Endodermal cell (in vitro differentiated cells): ENCODE results near the gene IQGAP2. TPM values are rescaled to one million over a fixed set of nuclear protein-coding genes. Genes with fewer than 3 reads are reported as not detected.

Experiments used
- DNase-seq: peaks from one replicate; pipeline ENCODE4 v3.0.0-alpha.2; 2017
- H3K27ac ChIP-seq: 2 replicates; pipeline ENCODE4 v1.5.1; 2013; ENCODE audit warnings: mild to moderate bottlenecking, low read depth, low read length, moderate library complexity
- H3K27me3 ChIP-seq: 2 replicates; pipeline ENCODE4 v1.6.1; 2013; ENCODE audit warnings: mild to moderate bottlenecking, low read length, moderate library complexity; ENCODE audit not compliant: insufficient read depth, control insufficient read depth, poor library complexity, severe bottlenecking
- H3K36me3 ChIP-seq: 2 replicates; pipeline ENCODE4 v1.7.0; 2013; ENCODE audit warnings: mild to moderate bottlenecking, low read length, moderate library complexity; ENCODE audit not compliant: control insufficient read depth, insufficient read depth
- H3K4me1 ChIP-seq: one replicate; pipeline ENCODE4 v1.7.0; 2013; ENCODE audit warnings: low read length; ENCODE audit not compliant: control insufficient read depth, insufficient read depth
- H3K4me3 ChIP-seq: 2 replicates; pipeline ENCODE4 v1.5.1; 2013; ENCODE audit warnings: mild to moderate bottlenecking, low read length, moderate library complexity
- H3K9ac ChIP-seq: 2 replicates; pipeline ENCODE4 v1.6.1; 2013; ENCODE audit warnings: mild to moderate bottlenecking, low read length, moderate library complexity; ENCODE audit not compliant: poor library complexity, severe bottlenecking; ENCODE audit errors: extremely low read depth
- H3K9me3 ChIP-seq: 2 replicates; pipeline ENCODE4 v1.6.1; 2013; ENCODE audit warnings: mild to moderate bottlenecking, low read length, moderate library complexity; ENCODE audit not compliant: control insufficient read depth
- H3K27ac Mint-ChIP-seq: 2 replicates; pipeline ENCODE4 v1.8.0; 2020; ENCODE audit warnings: mixed read lengths
- H3K27me3 Mint-ChIP-seq: 2 replicates; pipeline ENCODE4 v1.8.0; 2021; ENCODE audit warnings: mild to moderate bottlenecking, mixed read lengths; ENCODE audit not compliant: insufficient read depth
- H3K36me3 Mint-ChIP-seq: 2 replicates; pipeline ENCODE4 v1.8.0; 2020; ENCODE audit warnings: low read depth, mixed read lengths
- H3K4me1 Mint-ChIP-seq: 2 replicates; pipeline ENCODE4 v1.8.0; 2020; ENCODE audit warnings: mixed read lengths
- H3K4me3 Mint-ChIP-seq: 2 replicates; pipeline ENCODE4 v1.8.0; 2020; ENCODE audit warnings: mild to moderate bottlenecking, moderate library complexity, mixed read lengths
- H3K9me3 Mint-ChIP-seq: 2 replicates; pipeline ENCODE4 v1.8.0; 2020; ENCODE audit warnings: mild to moderate bottlenecking, mixed read lengths
- WGBS, 2 experiments: methylation state at CpG; one replicate each; pipeline versions ENCODE4 v1.1.5 to v1.1.7; 2013; ENCODE audit warnings: missing lambda C conversion rate in 2 of 2, mixed read lengths in 1 of 2; ENCODE audit not compliant: insufficient coverage in 1 of 2, insufficient read length in 1 of 2; 5-methylcytosine and 5-hydroxymethylcytosine counted together
- total RNA-seq, 2 donors: library from RNA; stranded (reverse); fragmentation: NEBNext Ultra II Directional in 1 of 2; extraction: Animal tissue kit (Norgen Biotek cat#: 25700) in 1 of 2; gene quantifications; 2 replicates in 1 of 2; 3 replicates in 1 of 2; pipeline ENCODE4 v1.2.1, GENCODE V29; 2021
- TF ChIP-seq, protein P1 (sequence below): fragments of 200-600 bp; sonication (generic); conservative IDR thresholded peaks from 2 replicates; pipeline ENCODE4 v1.5.0; 2021; ENCODE audit warnings: antibody characterized with exemption, mild to moderate bottlenecking

IQGAP2 gene
- total RNA-seq, 2 donors from 2014 or later, result 8.3 to 19.4 TPM

DNA sequence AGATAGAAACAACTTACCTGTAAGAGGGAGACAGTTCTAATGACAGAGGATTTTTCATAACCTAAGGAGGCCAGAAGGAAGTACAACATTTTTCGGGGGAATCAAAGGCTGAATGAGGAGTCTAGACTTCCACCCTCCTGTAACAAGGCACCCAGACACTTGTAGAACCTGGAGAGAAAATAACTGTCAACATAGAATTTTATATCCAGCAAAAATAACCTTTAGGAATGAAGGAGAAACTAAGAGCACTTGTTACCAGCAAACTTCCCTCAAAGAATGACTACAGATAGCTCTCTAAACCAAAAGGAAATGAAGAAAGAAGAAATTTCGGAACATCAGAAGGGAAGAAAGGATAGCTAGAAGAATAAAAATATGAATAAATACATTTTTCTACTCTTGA, 246.1 kb downstream of the IQGAP2 start:
- H3K4me1 ChIP-seq, result no peaks in the 10 kb centered on the region
- H3K4me3 Mint-ChIP-seq, result no peak overlapping the region
- no peaks in the 10 kb centered on the region for H3K27me3 ChIP-seq
- no peak overlapping the region for H3K27ac ChIP-seq
- peaks cover 20% of the 10 kb centered on the region for H3K36me3 Mint-ChIP-seq
- TF ChIP-seq, protein P1, sequence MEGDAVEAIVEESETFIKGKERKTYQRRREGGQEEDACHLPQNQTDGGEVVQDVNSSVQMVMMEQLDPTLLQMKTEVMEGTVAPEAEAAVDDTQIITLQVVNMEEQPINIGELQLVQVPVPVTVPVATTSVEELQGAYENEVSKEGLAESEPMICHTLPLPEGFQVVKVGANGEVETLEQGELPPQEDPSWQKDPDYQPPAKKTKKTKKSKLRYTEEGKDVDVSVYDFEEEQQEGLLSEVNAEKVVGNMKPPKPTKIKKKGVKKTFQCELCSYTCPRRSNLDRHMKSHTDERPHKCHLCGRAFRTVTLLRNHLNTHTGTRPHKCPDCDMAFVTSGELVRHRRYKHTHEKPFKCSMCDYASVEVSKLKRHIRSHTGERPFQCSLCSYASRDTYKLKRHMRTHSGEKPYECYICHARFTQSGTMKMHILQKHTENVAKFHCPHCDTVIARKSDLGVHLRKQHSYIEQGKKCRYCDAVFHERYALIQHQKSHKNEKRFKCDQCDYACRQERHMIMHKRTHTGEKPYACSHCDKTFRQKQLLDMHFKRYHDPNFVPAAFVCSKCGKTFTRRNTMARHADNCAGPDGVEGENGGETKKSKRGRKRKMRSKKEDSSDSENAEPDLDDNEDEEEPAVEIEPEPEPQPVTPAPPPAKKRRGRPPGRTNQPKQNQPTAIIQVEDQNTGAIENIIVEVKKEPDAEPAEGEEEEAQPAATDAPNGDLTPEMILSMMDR, result no peak
- WGBS, 2 experiments, result 85 to 100% methylated on average over 1 to 2 of the region's 2 CpGs
- no peak overlapping the region for H3K4me3 ChIP-seq
- H3K9ac ChIP-seq, result no peak overlapping the region
- no peak overlapping the region for H3K27ac Mint-ChIP-seq
- peaks cover 24% of the 10 kb centered on the region for H3K9me3 ChIP-seq
- H3K9me3 Mint-ChIP-seq, result peaks cover 23% of the 10 kb centered on the region
- no peaks in the 10 kb centered on the region for H3K27me3 Mint-ChIP-seq
- no peak for DNase-seq
- no peaks in the 10 kb centered on the region for H3K4me1 Mint-ChIP-seq
- peaks cover 7% of the 10 kb centered on the region for H3K36me3 ChIP-seq

DNA sequence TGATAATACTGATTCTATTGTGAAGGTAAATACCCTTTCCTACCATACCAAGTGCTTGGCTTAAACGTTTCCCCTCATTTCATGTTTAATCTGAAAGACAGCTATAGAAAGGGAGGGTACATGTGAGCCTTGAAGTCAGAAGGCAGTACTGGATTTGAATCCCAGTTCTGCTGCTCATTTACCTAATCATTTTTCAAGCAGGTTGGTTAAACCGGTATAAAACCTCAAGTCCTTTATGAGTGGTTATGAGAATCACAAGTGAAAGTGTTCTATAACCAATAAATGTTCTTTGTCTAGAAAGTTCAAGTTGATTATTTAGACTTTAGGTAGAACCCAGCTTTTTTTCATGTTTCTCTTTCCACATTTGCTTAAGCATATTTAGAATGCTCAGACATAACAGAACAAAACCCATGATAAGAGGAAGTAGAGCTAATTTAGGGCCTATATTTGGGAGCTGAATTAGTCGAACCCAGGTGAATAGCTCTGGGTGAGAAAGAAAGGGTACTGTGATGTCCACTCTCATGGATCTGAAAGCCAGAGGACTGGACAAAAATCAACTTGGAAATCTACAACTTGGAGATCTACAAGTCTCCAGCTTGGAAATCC, 249.8 kb downstream of the IQGAP2 start:
- Mint-ChIP-seq H3K27ac (no peak overlapping the region), H3K9me3 (peaks cover 22% of the 10 kb centered on the region), H3K27me3 (no peaks in the 10 kb centered on the region), H3K4me3 (no peak overlapping the region), H3K4me1 (peaks cover 11% of the 10 kb centered on the region), H3K36me3 (peaks cover 13% of the 10 kb centered on the region)
- H3K27me3 ChIP-seq, result no peaks in the 10 kb centered on the region
- no peak for DNase-seq
- no peak overlapping the region for H3K27ac ChIP-seq
- peaks cover 6% of the 10 kb centered on the region for H3K36me3 ChIP-seq
- no peak overlapping the region for H3K9ac ChIP-seq
- H3K4me3 ChIP-seq, result no peak overlapping the region
- H3K4me1 ChIP-seq, result peaks cover 5% of the 10 kb centered on the region
- TF ChIP-seq, protein P1, result no peak
- peaks cover 22% of the 10 kb centered on the region for H3K9me3 ChIP-seq
- 90 to 91% methylated on average over 1 to 3 of the region's 3 CpGs for WGBS, 2 experiments

DNA sequence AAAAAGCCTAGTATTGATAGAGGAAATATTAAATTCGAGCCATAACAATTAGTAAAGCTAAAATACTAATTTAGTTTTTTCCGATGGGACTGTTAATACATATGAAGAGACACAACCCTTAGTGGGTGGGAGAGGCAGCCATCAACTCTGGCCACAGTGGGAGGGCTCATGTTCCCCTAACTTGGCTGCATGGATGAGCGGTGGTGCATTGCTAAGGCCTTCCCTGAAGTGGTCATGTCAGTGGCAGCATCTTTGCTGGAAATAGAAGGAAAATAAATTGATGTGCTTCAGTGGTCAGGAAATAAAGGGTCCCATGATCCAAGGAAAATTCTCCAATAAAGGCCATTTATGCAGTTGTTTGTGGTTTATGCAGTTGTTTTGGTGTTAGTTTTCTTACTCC, 254.0 kb downstream of the IQGAP2 start:
- no peaks in the 10 kb centered on the region for H3K36me3 ChIP-seq
- H3K27ac ChIP-seq, result no peak overlapping the region
- Mint-ChIP-seq H3K9me3 (no peaks in the 10 kb centered on the region), H3K4me1 (peaks cover 43% of the 10 kb centered on the region), H3K27me3 (no peaks in the 10 kb centered on the region), H3K4me3 (no peak overlapping the region), H3K36me3 (no peaks in the 10 kb centered on the region), H3K27ac (no peak overlapping the region)
- no peak overlapping the region for H3K9ac ChIP-seq
- no peaks in the 10 kb centered on the region for H3K9me3 ChIP-seq
- WGBS, 2 experiments, result 98 to 100% methylated on average over 1 to 3 of the region's 3 CpGs
- TF ChIP-seq, protein P1, result no peak
- no peak for DNase-seq
- H3K27me3 ChIP-seq, result no peaks in the 10 kb centered on the region
- H3K4me1 ChIP-seq, result peaks cover 21% of the 10 kb centered on the region
- H3K4me3 ChIP-seq, result no peak overlapping the region
